PC-3 (cell line): Measurements from ENCODE around the gene FANCL. TPM values are rescaled to one million over a fixed set of nuclear protein-coding genes. Genes with fewer than 3 reads are reported as not detected.
"Not testable (repeated sequence)": the region's sequence is repeated elsewhere in the genome, so short reads cannot be mapped to it uniquely, and the experiment has no call there.

Experiments used
- ATAC-seq: fragments of 200-7000 bp; cut with Tn5 transposase; 2 replicates; pipeline ENCODE4 v1.9.1; 2020; ENCODE audit warnings: mild to moderate bottlenecking, moderate library complexity
- BruUV-seq: library from RNA; stranded (reverse); fragments of 400-500 nt; replicated peaks from 2 replicates; lab custom pipeline; 2021; lab: Mats Ljungman, UMichigan
- CTCF ChIA-PET: fragments of 300-600 bp; sonication (Branson Sonifier 250); formaldehyde crosslinking; loops from one replicate; lab custom pipeline; 2022; ENCODE audit warnings: antibody characterized with exemption; lab: Charles Lee
- POLR2A ChIA-PET: fragments of 300-600 bp; sonication (Branson Sonifier 250); formaldehyde crosslinking; loops from one replicate; lab custom pipeline; 2022; ENCODE audit warnings: antibody characterized with exemption; ENCODE audit not compliant: unreplicated experiment; lab: Charles Lee
- DNase-seq: peaks from one replicate; pipeline ENCODE4 v3.0.0-alpha.2; 2015
- H2AFZ ChIP-seq: fragments of 300-600 bp; sonication (generic); 2 replicates; pipeline ENCODE4 v1.6.0; 2016; ENCODE audit warnings: antibody characterized with exemption, low read length
- H3F3A ChIP-seq: fragments of 300-600 bp; sonication (generic); one replicate; pipeline ENCODE4 v1.6.0; 2017; ENCODE audit warnings: antibody characterized with exemption, low read length, control low read depth, mild to moderate bottlenecking; ENCODE audit not compliant: unreplicated experiment
- H3K27ac ChIP-seq: fragments of 300-600 bp; sonication (generic); 2 replicates; pipeline ENCODE4 v1.5.1; 2016; ENCODE audit warnings: mild to moderate bottlenecking, low read length
- H3K27me3 ChIP-seq: fragments of 300-600 bp; sonication (generic); 2 replicates; pipeline ENCODE4 v1.6.1; 2016; ENCODE audit warnings: low read length, mixed read lengths
- H3K36me3 ChIP-seq: fragments of 300-600 bp; sonication (generic); 2 replicates; pipeline ENCODE4 v1.6.1; 2016; ENCODE audit warnings: low read depth, mixed run types, low read length, mixed read lengths
- H3K4me1 ChIP-seq: fragments of 300-600 bp; sonication (generic); 2 replicates; pipeline ENCODE4 v1.5.1; 2016; ENCODE audit warnings: low read length; ENCODE audit not compliant: insufficient read depth
- H3K4me2 ChIP-seq: fragments of 300-600 bp; sonication (generic); 2 replicates; pipeline ENCODE4 v1.6.0; 2016; ENCODE audit warnings: low read length
- H3K4me3 ChIP-seq: fragments of 300-600 bp; sonication (generic); 2 replicates; pipeline ENCODE4 v1.5.1; 2016; ENCODE audit warnings: mild to moderate bottlenecking, low read length, mixed read lengths
- H3K79me2 ChIP-seq: fragments of 300-600 bp; sonication (generic); 2 replicates; pipeline ENCODE4 v1.6.1; 2017; ENCODE audit warnings: low read length, mixed read lengths
- H3K9ac ChIP-seq: fragments of 300-600 bp; sonication (generic); 2 replicates; pipeline ENCODE4 v1.6.0; 2016; ENCODE audit warnings: mild to moderate bottlenecking, low read length
- H3K9me2 ChIP-seq: fragments of 300-600 bp; sonication (generic); replicated peaks from 2 replicates; pipeline ENCODE4 v1.6.1; 2016; ENCODE audit warnings: mixed run types, low read length, mixed read lengths
- H3K9me3 ChIP-seq: fragments of 300-600 bp; sonication (generic); 2 replicates; pipeline ENCODE4 v1.6.1; 2016; ENCODE audit warnings: low read length, mixed read lengths
- H4K20me1 ChIP-seq: fragments of 300-600 bp; sonication (generic); 2 replicates; pipeline ENCODE4 v1.6.1; 2016; ENCODE audit warnings: low read length, mixed read lengths
- CTCF ChIP-seq: fragments of 300-600 bp; sonication (generic); conservative IDR thresholded peaks from 2 replicates; pipeline ENCODE4 v1.5.1; 2017; ENCODE audit warnings: antibody characterized with exemption, low read depth, mild to moderate bottlenecking, low read length
- EZH2 ChIP-seq: fragments of 300-600 bp; sonication (generic); IDR thresholded peaks from one replicate; pipeline ENCODE4 v1.6.1; 2017; ENCODE audit warnings: antibody characterized with exemption, mild to moderate bottlenecking, low read length; ENCODE audit not compliant: unreplicated experiment
- EZH2phosphoT487 ChIP-seq: fragments of 300-600 bp; sonication (generic); IDR thresholded peaks from 2 replicates; pipeline ENCODE4 v1.6.1; 2018; ENCODE audit warnings: mild to moderate bottlenecking, antibody characterized with exemption, low read length, borderline replicate concordance
- intact Hi-C: fragments of 100-400 bp; cut with micrococcal nuclease; formaldehyde crosslinking; loops from 2 replicates; pipeline ENCODE4 v1.9.0; 2023
- total RNA-seq: library from RNA; depleted of rRNA; stranded (reverse); fragments of >200 nt; gene quantifications from 2 replicates; pipeline ENCODE4 v1.2.3, GENCODE V29; 2014

FANCL gene
- total RNA-seq, 1 experiment from 2014 or later = 18.0 TPM

- no peak for ATAC-seq
- Histone ChIP-seq H3K79me2 (peaks cover 21% of the 10 kb centered on the region), H3K4me3 (no peak overlapping the region), H3K4me2 (no peak overlapping the region), H3K36me3 (0 out of 2 replicates have a peak, but pooled peaks cover 3% of the 10 kb centered on the region), H3K9ac (no peak overlapping the region), H2AFZ (no peak overlapping the region), H3K27me3 (no peaks in the 10 kb centered on the region), H3K9me3 (no peaks in the 10 kb centered on the region), H3K27ac (no peak overlapping the region), H3F3A (no peaks in the 10 kb centered on the region), H3K9me2 (no peaks in the 10 kb centered on the region), H3K4me1 (peaks cover 6% of the 10 kb centered on the region; the same call in 1 of the 2 replicates), H4K20me1 (no peaks in the 10 kb centered on the region)
- no peak for TF ChIP-seq EZH2phosphoT487
- TF ChIP-seq CTCF = no peak
- TF ChIP-seq EZH2 = no peak
- no TSS peak for BruUV-seq
- POLR2A ChIA-PET = interaction anchor here (0.5 kb wide), 1 partner anchor 293 kb away, joined by 3 read pairs; no protein-coding TSS in a partner anchor
- CTCF ChIA-PET = no interaction called here
- DNase-seq = no peak
- intact Hi-C loops = no loop called here
Measured at GRCh38 chr2:58122040-58122439, 119.1 kb downstream of the FANCL start.

GRCh38 chr2:58120626-58121229 lies 120.4 kb downstream of the FANCL start:
- Histone ChIP-seq H3K4me2 (no peak overlapping the region), H3K4me3 (no peak overlapping the region), H4K20me1 (no peaks in the 10 kb centered on the region), H3K36me3 (0 out of 2 replicates have a peak, but pooled peaks cover 3% of the 10 kb centered on the region), H3K79me2 (peaks cover 34% of the 10 kb centered on the region), H3K27ac (no peak overlapping the region), H3F3A (no peaks in the 10 kb centered on the region), H3K9me3 (no peaks in the 10 kb centered on the region), H3K9me2 (no peaks in the 10 kb centered on the region), H2AFZ (no peak overlapping the region), H3K9ac (no peak overlapping the region), H3K27me3 (no peaks in the 10 kb centered on the region), H3K4me1 (peaks cover 6% of the 10 kb centered on the region; the same call in 1 of the 2 replicates)
- peak; percentile 26 for DNase-seq
- no peak for ATAC-seq
- intact Hi-C loops = no loop called here
- ChIA-PET POLR2A (no interaction called here), CTCF (no interaction called here)
- BruUV-seq = no TSS peak
- TF ChIP-seq CTCF (no peak), EZH2 (no peak), EZH2phosphoT487 (no peak)

- peak overlapping the region; percentile 22; the same call in 1 of the 2 replicates for H3K4me3 ChIP-seq
- intact Hi-C loops = not testable (repeated sequence)
Measured at GRCh38 chr2:58113563-58113962, 127.6 kb downstream of the FANCL start.

More at GRCh38 chr2:58113563-58113962, 127.6 kb downstream of the FANCL start:
- H4K20me1 ChIP-seq, H3K9me3 ChIP-seq, H3F3A ChIP-seq, ATAC-seq, H3K9me2 ChIP-seq, BruUV-seq, CTCF ChIA-PET, H3K27me3 ChIP-seq, POLR2A ChIA-PET, H2AFZ ChIP-seq: not testable (repeated sequence)
- H3K4me2 ChIP-seq = peak overlapping the region; percentile 56; the same call in 1 of the 2 replicates
- peaks cover 59% of the 10 kb centered on the region for H3K79me2 ChIP-seq
- H3K36me3 ChIP-seq = peaks cover 13% of the 10 kb centered on the region
- peaks cover 43% of the 10 kb centered on the region for H3K4me1 ChIP-seq
- DNase-seq = peak; percentile 73
- peak overlapping the region; percentile 99 for H3K27ac ChIP-seq
- H3K9ac ChIP-seq = peak overlapping the region; percentile 82
